BJ (cell line): ENCODE data around the gene MYBPH. TPM values are rescaled to one million over a fixed set of nuclear protein-coding genes. Genes with fewer than 3 reads are reported as not detected.

ENCODE experiments used
- CTCF ChIA-PET: fragments of 350-600 bp; formaldehyde crosslinking; extraction: SDS; loops from one replicate; lab custom pipeline; 2021; ENCODE audit warnings: antibody characterized with exemption, inconsistent platforms; lab: Yijun Ruan, JAX
- POLR2A ChIA-PET: fragments of 300-600 bp; sonication (Branson Sonifier 250); formaldehyde crosslinking; extraction: SDS; loops from one replicate; lab custom pipeline; 2021; ENCODE audit warnings: antibody characterized with exemption; lab: Charles Lee
- DNase-seq: peaks from one replicate; pipeline ENCODE4 v3.0.0-alpha.2; 2011; ENCODE audit warnings: low read depth
- H3K27me3 ChIP-seq: 2 replicates; pipeline ENCODE4 v1.6.0; 2011; ENCODE audit warnings: low read length; ENCODE audit not compliant: control insufficient read depth, insufficient read depth
- H3K36me3 ChIP-seq: 2 replicates; pipeline ENCODE4 v1.5.1; 2011; ENCODE audit warnings: low read length; ENCODE audit not compliant: control insufficient read depth, insufficient read depth
- H3K4me3 ChIP-seq: 2 replicates; pipeline ENCODE4 v1.5.1; 2011; ENCODE audit warnings: low read depth, mild to moderate bottlenecking, control low read depth, low read length
- polyA plus RNA-seq: library from polyadenylated mRNA; depleted of rRNA; stranded (reverse); fragments of >200 nt; gene quantifications from 2 replicates; pipeline ENCODE4 v1.2.3, GENCODE V29; 2011
- TF ChIP-seq, protein P1 (sequence below): IDR thresholded peaks from 2 replicates; pipeline ENCODE4 v1.5.1; 2011; ENCODE audit warnings: low read depth, mild to moderate bottlenecking, control low read depth, inconsistent platforms, low read length, moderate library complexity; ENCODE audit not compliant: insufficient read depth

MYBPH gene
- polyA plus RNA-seq, 1 experiment, result not detected

DNA sequence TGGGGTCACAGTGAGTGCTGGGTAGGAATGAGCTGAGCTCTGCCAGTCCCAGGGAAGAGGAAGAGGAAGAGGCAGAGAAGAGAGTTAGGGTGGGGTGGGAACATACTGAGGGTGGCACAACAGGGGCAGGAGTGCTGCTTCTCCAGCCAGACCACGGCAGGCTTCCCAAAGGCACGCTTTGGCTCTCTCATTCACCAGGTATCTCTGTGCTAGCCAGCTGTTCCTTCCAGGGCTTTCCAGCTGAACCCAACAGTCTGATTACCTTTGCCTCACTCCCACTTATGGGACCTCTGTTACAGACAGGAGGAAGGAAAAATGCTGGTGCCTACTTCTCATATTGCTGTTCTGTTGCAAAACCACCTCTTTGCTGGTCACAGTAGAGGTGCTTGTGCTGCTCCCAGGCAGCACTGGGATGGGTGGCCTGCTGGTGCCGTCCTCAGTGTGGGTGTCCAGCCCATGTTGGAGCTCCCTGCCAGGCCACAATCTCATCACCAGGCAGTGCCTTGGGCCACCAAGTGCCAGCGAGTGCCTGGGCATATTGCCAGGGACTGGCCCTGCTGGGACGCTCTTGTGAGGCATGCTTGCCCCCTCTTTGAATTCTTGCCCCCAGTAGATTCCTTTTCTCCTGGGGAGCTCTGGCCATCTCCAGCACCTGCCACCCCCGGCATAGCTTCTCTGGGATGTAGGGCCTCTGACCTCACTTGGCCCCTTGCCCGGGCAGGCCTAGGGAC is 46.0 kb downstream of the MYBPH start:
- Histone ChIP-seq H3K4me3 (no peak overlapping the region), H3K36me3 (no peaks in the 10 kb centered on the region), H3K27me3 (no peaks in the 10 kb centered on the region; the same call in 1 of the 2 replicates)
- no peak for DNase-seq
- TF ChIP-seq, protein P1, sequence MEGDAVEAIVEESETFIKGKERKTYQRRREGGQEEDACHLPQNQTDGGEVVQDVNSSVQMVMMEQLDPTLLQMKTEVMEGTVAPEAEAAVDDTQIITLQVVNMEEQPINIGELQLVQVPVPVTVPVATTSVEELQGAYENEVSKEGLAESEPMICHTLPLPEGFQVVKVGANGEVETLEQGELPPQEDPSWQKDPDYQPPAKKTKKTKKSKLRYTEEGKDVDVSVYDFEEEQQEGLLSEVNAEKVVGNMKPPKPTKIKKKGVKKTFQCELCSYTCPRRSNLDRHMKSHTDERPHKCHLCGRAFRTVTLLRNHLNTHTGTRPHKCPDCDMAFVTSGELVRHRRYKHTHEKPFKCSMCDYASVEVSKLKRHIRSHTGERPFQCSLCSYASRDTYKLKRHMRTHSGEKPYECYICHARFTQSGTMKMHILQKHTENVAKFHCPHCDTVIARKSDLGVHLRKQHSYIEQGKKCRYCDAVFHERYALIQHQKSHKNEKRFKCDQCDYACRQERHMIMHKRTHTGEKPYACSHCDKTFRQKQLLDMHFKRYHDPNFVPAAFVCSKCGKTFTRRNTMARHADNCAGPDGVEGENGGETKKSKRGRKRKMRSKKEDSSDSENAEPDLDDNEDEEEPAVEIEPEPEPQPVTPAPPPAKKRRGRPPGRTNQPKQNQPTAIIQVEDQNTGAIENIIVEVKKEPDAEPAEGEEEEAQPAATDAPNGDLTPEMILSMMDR, result no peak
- CTCF ChIA-PET, result interaction anchor here (0.8 to 7.1 kb wide), 8 partner anchors 8 to 140 kb away, joined by 3 to 67 read pairs (median 4); no protein-coding TSS in a partner anchor
- POLR2A ChIA-PET, result no interaction called here

DNA sequence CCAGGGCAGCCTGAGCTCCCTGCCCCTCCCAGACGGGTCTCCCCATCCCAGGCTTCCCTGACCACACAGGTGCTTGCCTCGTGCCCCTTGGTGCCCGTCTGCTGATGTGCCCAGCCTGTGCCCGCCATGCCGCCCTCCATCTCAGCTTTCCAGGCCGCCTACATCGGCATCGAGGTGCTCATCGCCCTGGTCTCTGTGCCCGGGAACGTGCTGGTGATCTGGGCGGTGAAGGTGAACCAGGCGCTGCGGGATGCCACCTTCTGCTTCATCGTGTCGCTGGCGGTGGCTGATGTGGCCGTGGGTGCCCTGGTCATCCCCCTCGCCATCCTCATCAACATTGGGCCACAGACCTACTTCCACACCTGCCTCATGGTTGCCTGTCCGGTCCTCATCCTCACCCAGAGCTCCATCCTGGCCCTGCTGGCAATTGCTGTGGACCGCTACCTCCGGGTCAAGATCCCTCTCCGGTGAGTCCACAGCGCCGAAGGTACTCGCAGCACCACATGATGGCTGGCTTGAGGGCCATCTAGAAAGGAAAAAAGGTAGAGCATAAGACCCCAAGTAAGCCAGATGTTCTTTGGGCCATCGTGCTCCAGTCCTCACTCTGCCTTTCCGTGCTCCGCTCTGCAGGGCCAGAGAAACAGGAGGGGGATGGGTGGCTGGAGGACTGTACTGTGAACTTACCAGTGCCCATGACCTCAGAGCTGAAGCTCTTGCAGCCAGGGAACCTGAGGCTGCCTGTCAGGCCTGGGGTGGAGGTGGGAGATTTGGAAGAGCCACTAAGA is 46.7 kb downstream of the MYBPH start:
- H3K4me3 ChIP-seq, result no peak overlapping the region
- POLR2A ChIA-PET, result no interaction called here
- CTCF ChIA-PET, result interaction anchor here (0.9 to 14.0 kb wide), 10 partner anchors 8 to 141 kb away, joined by 3 to 183 read pairs (median 25); partner anchors contain the start of gene MYBPH
- TF ChIP-seq, protein P1, result no peak
- H3K36me3 ChIP-seq, result no peaks in the 10 kb centered on the region
- no peak for DNase-seq
- peaks cover 4% of the 10 kb centered on the region for H3K27me3 ChIP-seq

DNA sequence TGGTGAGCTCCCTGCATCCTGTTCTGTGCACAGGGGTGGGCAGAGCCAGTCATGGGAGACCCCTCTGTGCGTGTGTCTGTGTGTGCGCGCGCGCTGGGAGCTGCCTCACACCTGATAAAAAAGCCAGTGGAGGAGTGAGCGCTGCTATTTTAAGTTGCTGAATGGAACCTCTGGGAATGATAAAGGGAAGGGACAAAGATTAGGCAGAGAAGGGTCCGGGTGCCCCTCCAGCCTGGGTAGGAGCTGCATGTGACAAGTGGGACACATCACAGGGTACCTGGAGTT is 47.3 kb downstream of the MYBPH start:
- no peaks in the 10 kb centered on the region for H3K36me3 ChIP-seq
- DNase-seq, result no peak
- CTCF ChIA-PET, result interaction anchor here (0.9 to 14.0 kb wide), 11 partner anchors 10 to 141 kb away, joined by 3 to 183 read pairs (median 15); partner anchors contain the start of gene MYBPH
- POLR2A ChIA-PET, result no interaction called here
- peak overlapping the region; percentile 41 for H3K4me3 ChIP-seq
- TF ChIP-seq, protein P1, result no peak
- H3K27me3 ChIP-seq, result peaks cover 8% of the 10 kb centered on the region

DNA sequence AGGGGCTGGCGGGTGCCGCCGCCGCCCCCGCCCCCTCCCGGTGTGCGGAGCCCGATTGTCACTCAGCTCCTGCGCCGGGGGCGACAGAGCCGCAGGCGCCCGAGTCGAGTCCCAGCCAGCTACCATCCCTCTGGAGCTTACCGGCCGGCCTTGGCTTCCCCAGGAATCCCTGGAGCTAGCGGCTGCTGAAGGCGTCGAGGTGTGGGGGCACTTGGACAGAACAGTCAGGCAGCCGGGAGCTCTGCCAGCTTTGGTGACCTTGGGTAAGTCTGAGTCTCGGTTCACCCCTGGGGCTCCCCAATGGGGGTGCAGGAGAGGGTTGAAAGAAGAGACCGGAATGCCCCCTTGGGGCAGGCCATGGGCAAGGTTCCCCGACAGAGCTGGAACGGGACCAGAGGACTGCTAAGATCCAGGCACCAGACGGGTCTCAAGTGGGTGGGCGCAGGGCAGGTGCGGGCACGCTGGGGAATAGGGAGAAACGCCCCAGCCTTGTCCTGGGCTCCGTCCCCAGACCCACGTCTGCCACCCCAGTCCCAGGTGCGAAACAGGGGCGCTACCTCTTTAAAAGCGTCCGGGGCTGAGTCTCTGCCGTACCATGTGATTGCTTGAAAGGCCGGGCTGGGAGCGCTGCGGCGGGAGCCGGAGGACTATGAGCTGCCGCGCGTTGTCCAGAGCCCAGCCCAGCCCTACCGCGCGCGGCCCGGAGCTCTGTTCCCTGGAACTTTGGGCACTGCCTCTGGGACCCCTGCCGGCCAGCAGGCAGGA is 47.8 kb downstream of the MYBPH start, which contains the start of gene ADORA1:
Gene ADORA1, plus strand, starts transcription at position 61 of the 765 bp plus-strand sequence. CDS start 1,116 bp downstream, outside the sequence.
- ChIA-PET POLR2A (interaction anchor here (0.6 to 1.1 kb wide), 2 partner anchors 11 to 43 kb away, joined by 12 to 13 read pairs; no protein-coding TSS in a partner anchor), CTCF (interaction anchor here (0.6 to 14.0 kb wide), 14 partner anchors 9 to 211 kb away, joined by 3 to 183 read pairs (median 6); partner anchors contain the start of gene MYBPH)
- peaks cover 8% of the 10 kb centered on the region for H3K27me3 ChIP-seq

More for the DNA sequence above, 47.8 kb downstream of the MYBPH start, which contains the start of gene ADORA1:
- TF ChIP-seq, protein P1, result peak; percentile 32
- no peaks in the 10 kb centered on the region for H3K36me3 ChIP-seq
- peak within 1 kb of the TSS; percentile 41 for H3K4me3 ChIP-seq
- no peak for DNase-seq
